Measurements from ENCODE around the gene ARHGEF10L.

The ARHGEF10L gene

DNA sequence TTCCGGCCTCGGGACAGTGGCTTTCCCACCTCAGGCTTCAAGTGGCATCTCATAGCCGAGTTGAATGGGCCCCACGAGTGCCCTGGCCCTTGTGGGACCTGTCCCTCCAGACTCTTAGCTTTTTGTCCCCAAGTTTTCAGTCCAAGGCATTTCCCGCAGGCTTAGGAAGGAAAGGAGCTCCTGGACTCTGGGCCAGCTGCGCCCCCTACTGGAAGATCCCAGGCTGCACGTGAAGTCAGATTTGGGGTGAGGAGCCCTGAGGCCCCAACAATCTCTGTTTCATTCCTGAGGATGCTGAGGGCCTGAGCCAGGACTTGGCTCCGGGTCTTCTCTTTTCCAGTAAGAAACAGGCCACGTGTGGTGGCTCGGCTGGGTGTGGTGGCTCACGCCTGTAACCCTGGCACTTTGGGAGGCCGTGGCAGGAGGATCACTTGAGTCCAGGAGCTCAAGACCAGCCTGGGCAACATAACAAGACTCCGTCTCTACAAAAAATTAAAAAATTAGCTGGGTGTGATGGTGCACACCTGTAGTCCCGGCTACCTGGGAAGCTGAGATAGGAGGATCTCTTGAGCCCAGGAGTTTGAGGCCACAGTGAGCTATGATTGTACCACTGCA, 67.4 kb downstream of the ARHGEF10L start:
- DNase-seq = peak; percentile 79 to 88
- peaks cover 0 to 85% (median 36%) of the 10 kb centered on the region in 4 donors for H3K4me1 ChIP-seq

DNA sequence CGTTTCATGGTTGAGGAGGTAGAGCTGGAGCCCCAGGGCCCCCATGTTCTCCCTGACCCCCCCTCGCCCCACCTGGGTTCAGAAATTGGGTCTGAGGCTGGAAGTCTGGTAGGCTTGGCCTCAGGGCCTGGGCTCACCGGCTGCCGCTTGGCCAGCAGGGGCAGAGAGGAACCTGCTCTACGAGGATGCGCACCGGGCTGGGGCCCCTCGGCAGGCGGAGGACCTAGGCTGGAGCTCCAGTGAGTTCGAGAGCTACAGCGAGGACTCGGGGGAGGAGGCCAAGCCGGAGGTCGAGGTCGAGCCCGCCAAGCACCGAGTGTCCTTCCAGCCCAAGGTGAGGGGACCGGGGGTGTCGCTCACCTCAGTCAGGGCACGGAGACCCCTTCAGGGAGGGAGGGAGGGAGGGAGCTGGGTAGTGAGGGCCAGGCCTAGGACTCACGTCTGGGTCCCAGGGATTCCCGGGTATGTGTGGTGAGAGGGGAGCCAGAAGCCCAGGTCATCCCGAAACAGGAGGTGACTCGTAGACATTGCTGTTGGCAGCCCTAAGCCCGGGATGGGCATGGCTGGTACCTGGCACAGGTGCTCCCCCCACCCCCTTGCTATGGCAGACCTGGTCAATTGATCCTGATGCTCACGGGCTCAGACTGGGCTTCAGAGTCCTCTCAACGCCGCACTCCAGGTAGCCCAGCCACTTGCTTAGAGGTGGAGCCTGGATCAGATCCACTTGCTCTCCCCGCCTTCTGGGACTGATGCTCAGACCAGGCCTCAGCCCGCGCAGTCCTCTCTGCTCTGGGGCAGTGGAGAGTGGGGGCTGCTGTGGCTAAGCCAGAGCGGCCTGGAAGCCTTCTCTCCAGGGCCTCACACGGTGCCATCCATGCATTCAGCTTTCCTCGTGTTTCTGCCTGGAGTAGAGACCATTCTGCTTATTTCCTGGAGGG, 68.4 kb downstream of the ARHGEF10L start:
- Histone ChIP-seq H3K4me1 (peaks cover 0 to 77% (median 30%) of the 10 kb centered on the region in 4 donors), H3K9me3 (no peaks in the 10 kb centered on the region), H3K27ac (peak overlapping the region; percentile 100), H3K36me3 (peaks cover 34 to 69% (median 68%) of the 10 kb centered on the region in 3 donors), H3K27me3 (no peaks in the 10 kb centered on the region), H3K4me3 (no peak overlapping the region)
- no peak for DNase-seq
- intact Hi-C loops (cut with DNase I; ENCODE audit: low total_unique reads) = loop anchor here (2.0 kb wide), 1 partner anchor 105 kb away; no protein-coding TSS in a partner anchor
- TF ChIP-seq, protein P1, sequence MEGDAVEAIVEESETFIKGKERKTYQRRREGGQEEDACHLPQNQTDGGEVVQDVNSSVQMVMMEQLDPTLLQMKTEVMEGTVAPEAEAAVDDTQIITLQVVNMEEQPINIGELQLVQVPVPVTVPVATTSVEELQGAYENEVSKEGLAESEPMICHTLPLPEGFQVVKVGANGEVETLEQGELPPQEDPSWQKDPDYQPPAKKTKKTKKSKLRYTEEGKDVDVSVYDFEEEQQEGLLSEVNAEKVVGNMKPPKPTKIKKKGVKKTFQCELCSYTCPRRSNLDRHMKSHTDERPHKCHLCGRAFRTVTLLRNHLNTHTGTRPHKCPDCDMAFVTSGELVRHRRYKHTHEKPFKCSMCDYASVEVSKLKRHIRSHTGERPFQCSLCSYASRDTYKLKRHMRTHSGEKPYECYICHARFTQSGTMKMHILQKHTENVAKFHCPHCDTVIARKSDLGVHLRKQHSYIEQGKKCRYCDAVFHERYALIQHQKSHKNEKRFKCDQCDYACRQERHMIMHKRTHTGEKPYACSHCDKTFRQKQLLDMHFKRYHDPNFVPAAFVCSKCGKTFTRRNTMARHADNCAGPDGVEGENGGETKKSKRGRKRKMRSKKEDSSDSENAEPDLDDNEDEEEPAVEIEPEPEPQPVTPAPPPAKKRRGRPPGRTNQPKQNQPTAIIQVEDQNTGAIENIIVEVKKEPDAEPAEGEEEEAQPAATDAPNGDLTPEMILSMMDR (IDR thresholded peaks at IDR 0.05) = no peak

More for the DNA sequence above, 67.4 kb downstream of the ARHGEF10L start:
- Histone ChIP-seq H3K4me3 (no peak overlapping the region), H3K36me3 (peaks cover 28 to 66% (median 62%) of the 10 kb centered on the region in 3 donors), H3K27me3 (no peaks in the 10 kb centered on the region), H3K9me3 (no peaks in the 10 kb centered on the region), H3K27ac (peak overlapping the region; percentile 100)
- intact Hi-C loops (cut with DNase I; ENCODE audit: low total_unique reads) = loop anchor here (2.0 kb wide), 1 partner anchor 104 kb away; no protein-coding TSS in a partner anchor
- TF ChIP-seq, protein P1 (IDR thresholded peaks at IDR 0.05) = peak; percentile 85 to 96

DNA sequence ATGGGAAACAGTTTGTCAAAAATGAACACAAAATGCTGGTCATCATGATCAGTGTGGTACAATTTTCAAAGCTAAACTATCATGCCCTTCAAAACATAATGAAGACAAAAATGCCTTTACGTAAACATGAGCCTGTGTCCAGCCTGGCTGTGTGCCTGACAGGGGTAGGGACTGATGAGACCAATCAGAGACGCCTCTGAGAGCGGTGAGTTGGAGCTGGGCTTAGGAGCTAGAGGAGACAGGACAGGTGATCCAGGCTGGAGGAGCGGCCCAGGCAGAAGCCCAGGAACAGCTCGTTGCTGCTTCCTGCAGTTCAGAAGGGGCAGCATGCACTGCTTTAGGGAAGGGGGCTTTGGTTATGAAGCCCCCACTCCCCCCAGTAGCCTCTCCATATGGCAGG, 70.0 kb downstream of the ARHGEF10L start:
- no peaks in the 10 kb centered on the region for H3K9me3 ChIP-seq
- no peak overlapping the region for H3K4me3 ChIP-seq
- H3K27me3 ChIP-seq = no peaks in the 10 kb centered on the region
- peaks cover 44 to 73% (median 69%) of the 10 kb centered on the region in 3 donors for H3K36me3 ChIP-seq
- TF ChIP-seq, protein P1 (IDR thresholded peaks at IDR 0.05) = no peak
- DNase-seq = no peak
- intact Hi-C loops (cut with DNase I; ENCODE audit: low total_unique reads) = no loop called here
- peaks cover 0 to 73% (median 25%) of the 10 kb centered on the region in 4 donors for H3K4me1 ChIP-seq
- H3K27ac ChIP-seq = peak overlapping the region; percentile 100

DNA sequence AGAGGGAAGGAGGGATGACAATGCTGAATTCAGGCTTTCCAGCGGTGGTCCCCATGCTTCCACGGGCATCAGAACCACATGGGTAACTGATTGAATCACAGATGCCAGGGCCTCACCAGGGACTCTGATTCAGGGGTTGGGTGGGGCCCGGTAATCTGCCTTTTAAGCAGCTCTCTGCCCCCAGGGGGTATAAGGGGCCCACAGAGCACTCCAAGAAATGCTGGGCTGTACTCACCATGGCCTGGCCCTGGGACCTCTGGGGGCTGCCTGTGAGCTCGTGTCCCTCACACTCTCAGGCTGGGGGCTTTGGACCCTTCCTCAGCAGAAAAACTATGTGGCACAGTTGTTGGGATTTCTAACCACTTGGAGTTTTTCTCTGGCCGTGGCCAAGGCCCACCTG, 70.6 kb downstream of the ARHGEF10L start:
- Histone ChIP-seq H3K9me3 (no peaks in the 10 kb centered on the region), H3K27ac (peak overlapping the region; percentile 100), H3K27me3 (no peaks in the 10 kb centered on the region), H3K36me3 (peaks cover 39 to 75% (median 70%) of the 10 kb centered on the region in 3 donors), H3K4me1 (peaks cover 0 to 73% (median 22%) of the 10 kb centered on the region in 4 donors), H3K4me3 (no peak overlapping the region)
- TF ChIP-seq, protein P1 (IDR thresholded peaks at IDR 0.05) = no peak
- intact Hi-C loops (cut with DNase I; ENCODE audit: low total_unique reads) = no loop called here
- no peak for DNase-seq

DNA sequence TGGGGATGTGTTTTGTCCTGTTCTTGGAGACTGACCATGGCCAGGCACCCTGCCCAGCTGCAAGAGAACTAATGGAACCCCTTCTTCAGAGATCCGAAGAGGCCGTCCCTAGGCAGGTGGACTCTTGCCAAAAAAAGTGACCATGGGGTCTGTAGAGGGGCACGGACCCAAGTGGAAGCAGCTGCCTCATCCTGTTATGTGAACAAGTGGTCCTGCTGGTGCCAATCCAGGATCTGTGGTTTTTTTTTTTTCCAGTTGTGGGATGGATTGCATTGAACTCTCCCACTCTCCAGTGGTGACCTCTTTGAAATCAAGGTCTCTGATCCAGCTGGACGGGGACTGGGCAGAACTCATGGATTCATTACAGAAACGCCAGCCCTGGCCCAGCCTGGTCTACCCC, 71.2 kb downstream of the ARHGEF10L start:
- Histone ChIP-seq H3K4me3 (no peak overlapping the region), H3K36me3 (peaks cover 38 to 75% (median 73%) of the 10 kb centered on the region in 3 donors), H3K4me1 (peaks cover 0 to 73% (median 16%) of the 10 kb centered on the region in 4 donors), H3K27ac (peak overlapping the region; percentile 100), H3K9me3 (no peaks in the 10 kb centered on the region), H3K27me3 (no peaks in the 10 kb centered on the region)
- TF ChIP-seq, protein P1 (IDR thresholded peaks at IDR 0.05) = no peak
- intact Hi-C loops (cut with DNase I; ENCODE audit: low total_unique reads) = no loop called here
- no peak for DNase-seq
